Thyroid gland (tissue), 4 donors: ENCODE measurements around the gene MTSS2. TPM values are rescaled to one million over a fixed set of nuclear protein-coding genes. Genes with fewer than 3 reads are reported as not detected.

Experiments used
- DNase-seq, 2 donors: peaks; one replicate each; pipeline ENCODE4 v3.0.0-alpha.2; 2019
- H3K27ac ChIP-seq, 3 donors: fragments of 200-600 bp; sonication (generic); 1 replicate in 2 of 3; 2 replicates in 1 of 3; pipeline ENCODE4 v1.5.1; 2016 to 2019; ENCODE audit warnings: mild to moderate bottlenecking in 1 of 3, moderate library complexity in 1 of 3
- H3K27me3 ChIP-seq: fragments of 200-600 bp; sonication (generic); one replicate; pipeline ENCODE4 v1.5.1; 2019
- H3K36me3 ChIP-seq, 2 donors: fragments of 200-600 bp; sonication (generic); one replicate each; pipeline ENCODE4 v1.5.1; 2016 to 2019
- H3K4me1 ChIP-seq, 2 donors: fragments of 200-600 bp; sonication (generic); one replicate each; pipeline ENCODE4 v1.5.1; 2017 to 2019
- H3K4me3 ChIP-seq, 3 donors: fragments of 200-600 bp; sonication (generic); replicated peaks in 1 of 3; 1 replicate in 2 of 3; 2 replicates in 1 of 3; pipeline ENCODE4 v1.5.1; 2016; ENCODE audit warnings: mild to moderate bottlenecking in 1 of 3
- H3K9me3 ChIP-seq: fragments of 200-600 bp; sonication (generic); one replicate; pipeline ENCODE4 v1.5.1; 2017
- CTCF ChIP-seq, 6 experiments: fragments of 200-600 bp in 3 of 6; fragments of 450-650 bp in 3 of 6; sonication (generic) in 3 of 6; IDR thresholded peaks; one replicate each; pipeline ENCODE4 v1.5.1; 2016 to 2019; ENCODE audit warnings: antibody characterized with exemption in 6 of 6, mild to moderate bottlenecking in 2 of 6, inconsistent platforms in 1 of 6, moderate library complexity in 1 of 6
- POLR2A ChIP-seq, 2 donors: fragments of 450-650 bp; IDR thresholded peaks; one replicate each; pipeline ENCODE4 v1.6.1; 2017; ENCODE audit warnings: antibody characterized with exemption in 2 of 2, mild to moderate bottlenecking in 2 of 2, moderate library complexity in 1 of 2
- WGBS, 2 donors: methylation state at CpG; one replicate each; pipeline ENCODE4 v1.1.5; 2017; 5-methylcytosine and 5-hydroxymethylcytosine counted together
- intact Hi-C: fragments of 100-400 bp; cut with DNase I; formaldehyde crosslinking; loops from one replicate; pipeline ENCODE4 v1.15.1; 2023
- total RNA-seq, 4 donors: library from RNA; depleted of rRNA; stranded (reverse); fragments of >200 nt; gene quantifications; one replicate each; pipeline ENCODE4 v1.2.3, GENCODE V29; 2016

Gene MTSS2
- total RNA-seq, 4 donors from 2014 or later = 11.3 to 39.8 (median 26.7) TPM

GRCh38 chr16:70694088-70694867, 8.4 kb upstream of the MTSS2 start:
- 88 to 90% methylated on average over 9 to 13 of the region's 17 CpGs for WGBS, 2 donors
- H3K4me1 ChIP-seq = peaks cover 3 to 72% of the 10 kb centered on the region in 2 donors

GRCh38 chr16:70692873-70693671, 7.2 kb upstream of the MTSS2 start:
- no peak for DNase-seq
- no peak for TF ChIP-seq CTCF (IDR thresholded peaks at IDR 0.05)
- no peak for TF ChIP-seq POLR2A (IDR thresholded peaks at IDR 0.05)
- Histone ChIP-seq H3K4me1 (peaks cover 5 to 81% of the 10 kb centered on the region in 2 donors), H3K36me3 (no peaks in the 10 kb centered on the region), H3K27ac (peak overlapping the region in 2 of 3 donors; percentile 56 to 68), H3K9me3 (no peaks in the 10 kb centered on the region), H3K4me3 (no peak overlapping the region), H3K27me3 (no peaks in the 10 kb centered on the region)
- 86 to 94% methylated on average over 21 to 23 of the region's 29 CpGs for WGBS, 2 donors
- intact Hi-C loops = no loop called here

More at GRCh38 chr16:70694088-70694867, 8.4 kb upstream of the MTSS2 start:
- Histone ChIP-seq H3K27me3 (no peaks in the 10 kb centered on the region), H3K4me3 (no peak overlapping the region), H3K36me3 (peaks cover 0 to 4% of the 10 kb centered on the region in 2 donors), H3K9me3 (no peaks in the 10 kb centered on the region), H3K27ac (no peak overlapping the region)
- TF ChIP-seq POLR2A (IDR thresholded peaks at IDR 0.05) (no peak), CTCF (IDR thresholded peaks at IDR 0.05) (no peak)
- intact Hi-C loops = no loop called here
- no peak for DNase-seq

GRCh38 chr16:70692130-70692872, 6.4 kb upstream of the MTSS2 start:
- Histone ChIP-seq H3K36me3 (no peaks in the 10 kb centered on the region), H3K27ac (peak overlapping the region; percentile 44 to 68 (median 56)), H3K4me3 (no peak overlapping the region), H3K9me3 (no peaks in the 10 kb centered on the region), H3K4me1 (peaks cover 5 to 86% of the 10 kb centered on the region in 2 donors), H3K27me3 (no peaks in the 10 kb centered on the region)
- no peak for DNase-seq
- TF ChIP-seq CTCF (IDR thresholded peaks at IDR 0.05) = no peak
- TF ChIP-seq POLR2A (IDR thresholded peaks at IDR 0.05) = no peak
- 59 to 85% methylated on average over 9 of the region's 14 CpGs for WGBS, 2 donors
- intact Hi-C loops = no loop called here

GRCh38 chr16:70691223-70692129, 5.6 kb upstream of the MTSS2 start:
- TF ChIP-seq CTCF (IDR thresholded peaks at IDR 0.05) (no peak), POLR2A (IDR thresholded peaks at IDR 0.05) (no peak)
- no peaks in the 10 kb centered on the region for H3K9me3 ChIP-seq
- no peak overlapping the region for H3K4me3 ChIP-seq
- 54 to 89% methylated on average over 6 to 20 of the region's 26 CpGs for WGBS, 2 donors
- peak overlapping the region; percentile 48 to 68 (median 56) for H3K27ac ChIP-seq
- H3K36me3 ChIP-seq = no peaks in the 10 kb centered on the region
- no peaks in the 10 kb centered on the region for H3K27me3 ChIP-seq
- intact Hi-C loops = no loop called here
- DNase-seq = no peak
- peaks cover 5 to 87% of the 10 kb centered on the region in 2 donors for H3K4me1 ChIP-seq
